Liver (tissue), 9 donors: Measurements from ENCODE around the gene LRMDA. TPM values are rescaled to one million over a fixed set of nuclear protein-coding genes. Genes with fewer than 3 reads are reported as not detected.

ENCODE experiments used
- DNase-seq: peaks from one replicate; pipeline ENCODE4 v3.0.0-alpha.2; 2017; ENCODE audit warnings: low spot score
- H3K27ac ChIP-seq, 2 donors: one replicate each; pipeline ENCODE4 v1.7.0; 2013; ENCODE audit warnings: inconsistent platforms in 2 of 2, low read length in 2 of 2, control low read depth in 1 of 2, low read depth in 1 of 2, mild to moderate bottlenecking in 1 of 2
- H3K27me3 ChIP-seq, 4 donors: one replicate each; pipeline versions ENCODE4 v1.6.1 to v1.7.0; 2013; ENCODE audit warnings: low read length in 3 of 4, inconsistent platforms in 1 of 4, mild to moderate bottlenecking in 1 of 4, moderate library complexity in 1 of 4; ENCODE audit not compliant: control insufficient read depth in 4 of 4, insufficient read depth in 4 of 4
- H3K36me3 ChIP-seq, 4 donors: one replicate each; pipeline versions ENCODE4 v1.6.1 to v1.7.0; 2013; ENCODE audit warnings: low read length in 3 of 4, mild to moderate bottlenecking in 3 of 4, low read depth in 1 of 4, moderate library complexity in 1 of 4; ENCODE audit not compliant: control insufficient read depth in 4 of 4, insufficient read depth in 3 of 4
- H3K4me1 ChIP-seq, 4 donors: one replicate each; pipeline versions ENCODE4 v1.6.1 to v1.7.0; 2013; ENCODE audit warnings: low read length in 3 of 4, mild to moderate bottlenecking in 3 of 4, moderate library complexity in 1 of 4; ENCODE audit not compliant: control insufficient read depth in 4 of 4, insufficient read depth in 4 of 4
- H3K4me3 ChIP-seq, 3 donors: one replicate each; pipeline versions ENCODE4 v1.6.1 to v1.7.0; 2013; ENCODE audit warnings: low read length in 3 of 3, control low read depth in 1 of 3, low read depth in 1 of 3, mild to moderate bottlenecking in 1 of 3
- H3K9ac ChIP-seq, 2 donors: one replicate each; pipeline ENCODE4 v1.7.0; 2013; ENCODE audit warnings: low read length in 2 of 2, mild to moderate bottlenecking in 2 of 2, moderate library complexity in 2 of 2, control low read depth in 1 of 2, low read depth in 1 of 2
- H3K9me3 ChIP-seq, 4 donors: one replicate each; pipeline versions ENCODE4 v1.6.1 to v1.7.0; 2013; ENCODE audit warnings: low read length in 3 of 4; ENCODE audit not compliant: control insufficient read depth in 4 of 4
- ATF3 ChIP-seq: IDR thresholded peaks from 2 replicates; pipeline ENCODE4 v1.6.1; 2016; ENCODE audit warnings: antibody characterized with exemption
- CTCF ChIP-seq: fragments of 150-350 bp; IDR thresholded peaks from 2 replicates; pipeline ENCODE4 v1.5.1; 2017; ENCODE audit warnings: improper control_type of control experiment, low read depth, low read length; ENCODE audit not compliant: missing input control
- EGR1 ChIP-seq, 2 donors: IDR thresholded peaks; 2 replicates each; pipeline ENCODE4 v1.6.1; 2016 to 2018; ENCODE audit warnings: antibody characterized with exemption in 2 of 2, low read depth in 2 of 2
- FOXA1 ChIP-seq: IDR thresholded peaks from 2 replicates; pipeline ENCODE4 v1.6.1; 2016; ENCODE audit warnings: antibody characterized with exemption
- FOXA2 ChIP-seq: IDR thresholded peaks from 2 replicates; pipeline ENCODE4 v1.6.1; 2016; ENCODE audit warnings: antibody characterized with exemption
- GABPA ChIP-seq, 2 donors: IDR thresholded peaks in 1 of 2; conservative IDR thresholded peaks in 1 of 2; 2 replicates each; pipeline ENCODE4 v1.6.1; 2016; ENCODE audit warnings: antibody characterized with exemption in 2 of 2, mild to moderate bottlenecking in 1 of 2, moderate library complexity in 1 of 2
- HNF4G ChIP-seq: IDR thresholded peaks from 2 replicates; pipeline ENCODE4 v1.6.1; 2016; ENCODE audit warnings: antibody characterized with exemption
- JUND ChIP-seq, 2 donors: IDR thresholded peaks; 2 replicates each; pipeline ENCODE4 v1.6.1; 2016; ENCODE audit warnings: antibody characterized with exemption in 2 of 2
- MAX ChIP-seq: IDR thresholded peaks from 2 replicates; pipeline ENCODE4 v1.6.1; 2016; ENCODE audit warnings: antibody characterized with exemption
- NR2F2 ChIP-seq: IDR thresholded peaks from 2 replicates; pipeline ENCODE4 v1.6.1; 2016; ENCODE audit warnings: antibody characterized with exemption
- RAD21 ChIP-seq, 2 donors: IDR thresholded peaks; 2 replicates each; pipeline ENCODE4 v1.6.1; 2016; ENCODE audit warnings: antibody characterized with exemption in 2 of 2, mild to moderate bottlenecking in 2 of 2
- REST ChIP-seq: IDR thresholded peaks from 2 replicates; pipeline ENCODE4 v1.6.1; 2016; ENCODE audit warnings: antibody characterized with exemption, mild to moderate bottlenecking
- SP1 ChIP-seq: IDR thresholded peaks from 2 replicates; pipeline ENCODE4 v1.6.1; 2018; ENCODE audit warnings: antibody characterized with exemption, mild to moderate bottlenecking
- TAF1 ChIP-seq: conservative IDR thresholded peaks from 2 replicates; pipeline ENCODE4 v1.6.1; 2016; ENCODE audit warnings: antibody characterized with exemption, mild to moderate bottlenecking
- YY1 ChIP-seq: IDR thresholded peaks from 2 replicates; pipeline ENCODE4 v1.6.1; 2016; ENCODE audit warnings: antibody characterized with exemption, mild to moderate bottlenecking
- ZBTB33 ChIP-seq: IDR thresholded peaks from 2 replicates; pipeline ENCODE4 v1.6.1; 2016; ENCODE audit warnings: antibody characterized with exemption
- WGBS: extraction: QIAGEN DNeasy Blood & Tissue Kit; methylation state at CpG from one replicate; pipeline ENCODE4 v1.1.7; 2013; 5-methylcytosine and 5-hydroxymethylcytosine counted together
- polyA plus RNA-seq, 2 donors: library from polyadenylated mRNA; stranded (reverse) in 1 of 2; unstranded in 1 of 2; fragments of 200-250 nt in 1 of 2; fragments of >200 nt in 1 of 2; fragmentation: Nextera tagmentation in 1 of 2; extraction: Ambion mirVana in 1 of 2; gene quantifications; one replicate each; pipeline versions ENCODE4 v1.2.1 to v1.2.3, GENCODE V29; 2013 to 2015
- total RNA-seq, 2 donors: library from RNA; depleted of rRNA; stranded (reverse); fragments of >200 nt; gene quantifications; one replicate each; pipeline ENCODE4 v1.2.3, GENCODE V29; 2014
- donor health status: healthy.
- donor health status: healthy.
- donor health status: healthy.
- donor health status: healthy.
- donor health status: healthy.

The LRMDA gene
- total and polyA plus RNA-seq, 4 donors: 7.9 to 15.8 (median 11.3) TPM

GRCh38 chr10:75803816-75804552 is 372.6 kb downstream of the LRMDA start:
- peaks cover 0 to 5% (median 1%) of the 10 kb centered on the region in 4 donors for H3K4me1 ChIP-seq
- TF ChIP-seq FOXA1: no peak
- TF ChIP-seq REST: no peak
- no peak for TF ChIP-seq CTCF
- no peak for TF ChIP-seq JUND (IDR thresholded peaks at IDR 0.05)
- TF ChIP-seq ATF3: no peak
- TF ChIP-seq EGR1 (IDR thresholded peaks at IDR 0.05; ENCODE audit: low read depth in 2 of 2): no peak
- TF ChIP-seq TAF1: no peak
- TF ChIP-seq NR2F2: no peak
- TF ChIP-seq FOXA2: no peak
- no peak for TF ChIP-seq GABPA (IDR thresholded peaks at IDR 0.05 in 1 of 2, conservative IDR thresholded peaks at IDR 0.05 in 1 of 2)
- TF ChIP-seq YY1: no peak
- no peak for TF ChIP-seq SP1
- TF ChIP-seq MAX: no peak
- no peak for TF ChIP-seq RAD21 (IDR thresholded peaks at IDR 0.05)
- no peak for TF ChIP-seq HNF4G
- no peak for TF ChIP-seq ZBTB33
- no peaks in the 10 kb centered on the region for H3K27me3 ChIP-seq
- no peak overlapping the region for H3K27ac ChIP-seq
- no peak overlapping the region for H3K9ac ChIP-seq
- no peaks in the 10 kb centered on the region for H3K9me3 ChIP-seq
- 96% methylated on average over 14 of the region's 14 CpGs for WGBS
- H3K36me3 ChIP-seq: no peaks in the 10 kb centered on the region
- H3K4me3 ChIP-seq: no peak overlapping the region
- no peak for DNase-seq
